ENCODE measurements around the gene CSTF1.

CSTF1 gene

GRCh38 chr20:56350842-56351241 is 41.6 kb upstream of the CSTF1 start:
- Histone ChIP-seq H3K27ac (ENCODE audit: low read depth, low read length) (no peak overlapping the region), H3K27me3 (ENCODE audit: low read length) (no peaks in the 10 kb centered on the region), H3K9me3 (ENCODE audit: insufficient read depth, low read length) (no peaks in the 10 kb centered on the region), H3K9me2 (replicated peaks; ENCODE audit: insufficient read depth, low read length) (no peaks in the 10 kb centered on the region), H3K79me2 (ENCODE audit: insufficient read depth, low read length) (no peaks in the 10 kb centered on the region), H3K36me3 (ENCODE audit: low read length) (no peaks in the 10 kb centered on the region), H3K9ac (ENCODE audit: low read length) (no peak overlapping the region), H3K4me3 (ENCODE audit: insufficient read depth, low read length, poor library complexity, severe bottlenecking) (no peak overlapping the region), H3F3A (ENCODE audit: insufficient read depth) (no peaks in the 10 kb centered on the region), H3K4me2 (ENCODE audit: low read depth, low read length, poor library complexity, severe bottlenecking) (no peak overlapping the region), H4K20me1 (ENCODE audit: low read depth, low read length) (no peaks in the 10 kb centered on the region), H2AFZ (ENCODE audit: low read depth, low read length, severe bottlenecking) (no peak overlapping the region)
- TF ChIP-seq EZH2phosphoT487 (conservative IDR thresholded peaks at IDR 0.05; ENCODE audit: low read length) (no peak), CTCF (IDR thresholded peaks at IDR 0.05; ENCODE audit: insufficient read depth, low read length, poor library complexity, severe bottlenecking) (no peak)

- H2AFZ ChIP-seq (ENCODE audit: low read depth, low read length, severe bottlenecking) = no peak overlapping the region
- no peaks in the 10 kb centered on the region for H3K9me2 ChIP-seq (replicated peaks; ENCODE audit: insufficient read depth, low read length)
- H3K27ac ChIP-seq (ENCODE audit: low read depth, low read length) = no peak overlapping the region
- no peaks in the 10 kb centered on the region for H3K36me3 ChIP-seq (ENCODE audit: low read length)
- H3K9me3 ChIP-seq (ENCODE audit: insufficient read depth, low read length) = no peaks in the 10 kb centered on the region
- H3K27me3 ChIP-seq (ENCODE audit: low read length) = no peaks in the 10 kb centered on the region
- H4K20me1 ChIP-seq (ENCODE audit: low read depth, low read length) = no peaks in the 10 kb centered on the region
- no peak overlapping the region for H3K4me3 ChIP-seq (ENCODE audit: insufficient read depth, low read length, poor library complexity, severe bottlenecking)
- no peak overlapping the region for H3K9ac ChIP-seq (ENCODE audit: low read length)
- no peak for TF ChIP-seq CTCF (IDR thresholded peaks at IDR 0.05; ENCODE audit: insufficient read depth, low read length, poor library complexity, severe bottlenecking)
- no peak for TF ChIP-seq EZH2phosphoT487 (conservative IDR thresholded peaks at IDR 0.05; ENCODE audit: low read length)
- H3K4me2 ChIP-seq (ENCODE audit: low read depth, low read length, poor library complexity, severe bottlenecking) = no peak overlapping the region
- no peaks in the 10 kb centered on the region for H3F3A ChIP-seq (ENCODE audit: insufficient read depth)
- no peaks in the 10 kb centered on the region for H3K79me2 ChIP-seq (ENCODE audit: insufficient read depth, low read length)
Observed at GRCh38 chr20:56352345-56353055, 39.9 kb upstream of the CSTF1 start.

- Histone ChIP-seq H3K36me3 (ENCODE audit: low read length) (no peaks in the 10 kb centered on the region), H3K27ac (ENCODE audit: low read depth, low read length) (no peak overlapping the region), H3K4me3 (ENCODE audit: insufficient read depth, low read length, poor library complexity, severe bottlenecking) (no peak overlapping the region), H3K4me2 (ENCODE audit: low read depth, low read length, poor library complexity, severe bottlenecking) (no peak overlapping the region), H3K27me3 (ENCODE audit: low read length) (no peaks in the 10 kb centered on the region), H3K9ac (ENCODE audit: low read length) (no peak overlapping the region), H3K79me2 (ENCODE audit: insufficient read depth, low read length) (no peaks in the 10 kb centered on the region), H3K9me2 (replicated peaks; ENCODE audit: insufficient read depth, low read length) (no peaks in the 10 kb centered on the region), H3K9me3 (ENCODE audit: insufficient read depth, low read length) (no peaks in the 10 kb centered on the region), H3F3A (ENCODE audit: insufficient read depth) (no peaks in the 10 kb centered on the region), H4K20me1 (ENCODE audit: low read depth, low read length) (no peaks in the 10 kb centered on the region), H2AFZ (ENCODE audit: low read depth, low read length, severe bottlenecking) (no peak overlapping the region)
- TF ChIP-seq CTCF (IDR thresholded peaks at IDR 0.05; ENCODE audit: insufficient read depth, low read length, poor library complexity, severe bottlenecking) = no peak
- no peak for TF ChIP-seq EZH2phosphoT487 (conservative IDR thresholded peaks at IDR 0.05; ENCODE audit: low read length)
Observed at GRCh38 chr20:56353356-56353755, 39.1 kb upstream of the CSTF1 start.

All from SU-DHL-6 (cell line).